Muscle of arm (tissue), 12 donors: ENCODE measurements around the gene IL17RC. TPM values are rescaled to one million over a fixed set of nuclear protein-coding genes. Genes with fewer than 3 reads are reported as not detected.

Source experiments
- DNase-seq: peaks from one replicate; pipeline ENCODE4 v3.0.0-alpha.2; 2013
- polyA plus RNA-seq, 12 donors: library from polyadenylated mRNA; unstranded; fragments of 120-200 nt; gene quantifications; one replicate each; pipeline ENCODE4 v1.2.1, GENCODE V29; 2013; ENCODE audit not compliant: insufficient read length in 12 of 12

The IL17RC gene
- polyA plus RNA-seq, 12 donors: 15.8 to 42.8 (median 23.4) TPM; not detected in 1

GRCh38 chr3:9944271-9944670, 27.4 kb downstream of the IL17RC start:
- no peak for DNase-seq

GRCh38 chr3:9945358-9945757, 28.5 kb downstream of the IL17RC start:
- DNase-seq: no peak

- DNase-seq: peak; percentile 90
These were observed 29.5 kb downstream of the IL17RC start for GRCh38 chr3:9946112-9947024.

- DNase-seq: peak; percentile 49
These were observed 30.4 kb downstream of the IL17RC start for GRCh38 chr3:9947025-9947995.

GRCh38 chr3:9948586-9948985, 31.7 kb downstream of the IL17RC start:
- DNase-seq: no peak

- no peak for DNase-seq
These were observed 32.2 kb downstream of the IL17RC start for GRCh38 chr3:9949115-9949514.

GRCh38 chr3:9949626-9950025, 32.7 kb downstream of the IL17RC start:
- no peak for DNase-seq

- DNase-seq: no peak
These were observed 34.2 kb downstream of the IL17RC start for GRCh38 chr3:9951126-9951525.

- DNase-seq: no peak
These were observed 34.7 kb downstream of the IL17RC start for GRCh38 chr3:9951598-9951961.

GRCh38 chr3:9951962-9952805, 35.3 kb downstream of the IL17RC start, which contains the start of gene PRRT3:
Gene PRRT3, minus strand, starts transcription at chr3:9952408. Its CDS starts 2,293 bp downstream, at chr3:9950115.
- no peak for DNase-seq

GRCh38 chr3:9955067-9955502, 38.2 kb downstream of the IL17RC start:
- DNase-seq: no peak

GRCh38 chr3:9955611-9956352, 38.9 kb downstream of the IL17RC start:
- DNase-seq: no peak

- DNase-seq: no peak
These were observed 40.3 kb downstream of the IL17RC start for GRCh38 chr3:9957214-9957613.

GRCh38 chr3:9965200-9965875, 48.4 kb downstream of the IL17RC start:
- no peak for DNase-seq

- DNase-seq: no peak
These were observed 49.9 kb downstream of the IL17RC start for GRCh38 chr3:9966841-9967240.

- DNase-seq: no peak
These were observed 52.7 kb downstream of the IL17RC start for GRCh38 chr3:9969632-9970019.

- no peak for DNase-seq
These were observed 53.2 kb downstream of the IL17RC start for GRCh38 chr3:9970020-9970652.

GRCh38 chr3:9976721-9977709, 60.1 kb downstream of the IL17RC start:
- no peak for DNase-seq
